Neural cell (in vitro differentiated cells): ENCODE data around the gene STK24.

Source experiments
- CTCF ChIP-seq: fragments of 450-650 bp; IDR thresholded peaks from 2 replicates; pipeline ENCODE4 v1.5.1; 2014; ENCODE audit warnings: antibody characterized with exemption, mild to moderate bottlenecking, moderate library complexity; ENCODE audit not compliant: poor library complexity, severe bottlenecking
- EP300 ChIP-seq: fragments of 450-650 bp; conservative IDR thresholded peaks from 2 replicates; pipeline ENCODE4 v1.6.1; 2014; ENCODE audit warnings: antibody characterized with exemption, mild to moderate bottlenecking, moderate library complexity; ENCODE audit not compliant: poor library complexity, severe bottlenecking
- EZH2 ChIP-seq: fragments of 200-600, 300-800 bp; shearing (Covaris generic), sonication (generic); IDR thresholded peaks from 2 replicates; pipeline ENCODE4 v1.6.1; 2014; ENCODE audit warnings: antibody characterized with exemption, low read length, borderline replicate concordance, mild to moderate bottlenecking; ENCODE audit not compliant: insufficient read depth, poor library complexity, severe bottlenecking
- POLR2AphosphoS5 ChIP-seq: IDR thresholded peaks from 2 replicates; pipeline ENCODE4 v1.6.1; 2012
- TAF1 ChIP-seq: IDR thresholded peaks from 2 replicates; pipeline ENCODE4 v1.6.1; 2012; ENCODE audit warnings: low read depth

- no peak for TF ChIP-seq CTCF
- no peak for TF ChIP-seq EP300
- no peak for TF ChIP-seq EZH2
- TF ChIP-seq TAF1 = no peak
- no peak for TF ChIP-seq POLR2AphosphoS5
These were observed 100.8 kb downstream of the STK24 start for GRCh38 chr13:98476106-98476505.
